DMS114 treated with DMSO at 0.1 percent for 48 hours (cell line): Measurements from ENCODE around the gene CD84.
"Not testable (repeated sequence)": the region's sequence is repeated elsewhere in the genome, so short reads cannot be mapped to it uniquely, and the experiment has no call there.

Experiments used
- DNase-seq: peaks from one replicate; lab custom pipeline; 2025; ENCODE audit not compliant: unreplicated experiment; lab: John Stamatoyannopoulos, UW

CD84 gene

GRCh38 chr1:160579216-160579701 lies at the start of gene CD84:
TSS of gene CD84 (minus strand) at chr1:160579496. CDS start at chr1:160579437, 59 bp downstream.
- no peak for DNase-seq

- DNase-seq = no peak
Observed at GRCh38 chr1:160628799-160629263, 49.5 kb upstream of the CD84 start.

- not testable (repeated sequence) for DNase-seq
Observed at GRCh38 chr1:160627677-160628289, 48.5 kb upstream of the CD84 start.

GRCh38 chr1:160626509-160627342 lies 47.4 kb upstream of the CD84 start:
- DNase-seq = no peak

- no peak for DNase-seq
Observed at GRCh38 chr1:160625725-160626498, 46.6 kb upstream of the CD84 start.

GRCh38 chr1:160625321-160625720 lies 46.0 kb upstream of the CD84 start:
- DNase-seq = no peak

- DNase-seq = no peak
Observed at GRCh38 chr1:160624464-160624863, 45.2 kb upstream of the CD84 start.

- no peak for DNase-seq
Observed at GRCh38 chr1:160623862-160624261, 44.6 kb upstream of the CD84 start.

- no peak for DNase-seq
Observed at GRCh38 chr1:160623227-160623633, 43.9 kb upstream of the CD84 start.

- no peak for DNase-seq
Observed at GRCh38 chr1:160622501-160623226, 43.4 kb upstream of the CD84 start.

GRCh38 chr1:160621633-160622413 lies 42.5 kb upstream of the CD84 start:
- DNase-seq = no peak

- DNase-seq = no peak
Observed at GRCh38 chr1:160620942-160621632, 41.8 kb upstream of the CD84 start.

- no peak for DNase-seq
Observed at GRCh38 chr1:160619742-160620277, 40.5 kb upstream of the CD84 start.

- DNase-seq = no peak
Observed at GRCh38 chr1:160618763-160619274, 39.5 kb upstream of the CD84 start.

- DNase-seq = no peak
Observed at GRCh38 chr1:160618327-160618726, 39.0 kb upstream of the CD84 start.

GRCh38 chr1:160615660-160616059 lies 36.4 kb upstream of the CD84 start:
- no peak for DNase-seq

GRCh38 chr1:160614410-160614809 lies 35.1 kb upstream of the CD84 start:
- DNase-seq = no peak

- no peak for DNase-seq
Observed at GRCh38 chr1:160612613-160613218, 33.4 kb upstream of the CD84 start.
